Astrocyte of the cerebellum (primary cell): Measurements from ENCODE around the gene ETS2.

ENCODE experiments used
- DNase-seq: peaks from one replicate; pipeline ENCODE4 v3.0.0-alpha.2; 2011; ENCODE audit warnings: low read depth
- H3K4me3 ChIP-seq: 2 replicates; pipeline ENCODE4 v1.5.1; 2011; ENCODE audit warnings: mild to moderate bottlenecking, low read depth, low read length, moderate library complexity
- CTCF ChIP-seq: IDR thresholded peaks from 2 replicates; pipeline ENCODE4 v1.5.1; 2012; ENCODE audit warnings: low read length, low read depth, moderate library complexity, mild to moderate bottlenecking; ENCODE audit errors: missing control alignments
- in situ Hi-C: cut with HindIII; loops from 2 replicates; pipeline ENCODE4 v1.10.0; 2017; ENCODE audit warnings: low sequenced_read_pairs

Gene ETS2

GRCh38 chr21:38848187-38848609, 42.5 kb downstream of the ETS2 start:
- no peak for TF ChIP-seq CTCF
- DNase-seq, result no peak
- in situ Hi-C loops, result no loop called here
- no peak overlapping the region for H3K4me3 ChIP-seq

- TF ChIP-seq CTCF, result no peak
- H3K4me3 ChIP-seq, result no peak overlapping the region
- no peak for DNase-seq
- in situ Hi-C loops, result no loop called here
Measured at GRCh38 chr21:38849776-38850175, 44.0 kb downstream of the ETS2 start.

GRCh38 chr21:38850277-38850951, 44.7 kb downstream of the ETS2 start:
- no peak for DNase-seq
- no peak overlapping the region for H3K4me3 ChIP-seq
- in situ Hi-C loops, result no loop called here
- no peak for TF ChIP-seq CTCF

GRCh38 chr21:38851101-38851500, 45.4 kb downstream of the ETS2 start:
- no peak overlapping the region for H3K4me3 ChIP-seq
- in situ Hi-C loops, result no loop called here
- DNase-seq, result no peak
- TF ChIP-seq CTCF, result no peak

GRCh38 chr21:38852278-38852677, 46.5 kb downstream of the ETS2 start:
- DNase-seq, result no peak
- no peak for TF ChIP-seq CTCF
- in situ Hi-C loops, result no loop called here
- H3K4me3 ChIP-seq, result no peak overlapping the region

- TF ChIP-seq CTCF, result no peak
- no peak overlapping the region for H3K4me3 ChIP-seq
- DNase-seq, result no peak
- in situ Hi-C loops, result no loop called here
Measured at GRCh38 chr21:38852708-38853107, 47.0 kb downstream of the ETS2 start.
